Measurements from ENCODE around the gene EPHB1.

DNA sequence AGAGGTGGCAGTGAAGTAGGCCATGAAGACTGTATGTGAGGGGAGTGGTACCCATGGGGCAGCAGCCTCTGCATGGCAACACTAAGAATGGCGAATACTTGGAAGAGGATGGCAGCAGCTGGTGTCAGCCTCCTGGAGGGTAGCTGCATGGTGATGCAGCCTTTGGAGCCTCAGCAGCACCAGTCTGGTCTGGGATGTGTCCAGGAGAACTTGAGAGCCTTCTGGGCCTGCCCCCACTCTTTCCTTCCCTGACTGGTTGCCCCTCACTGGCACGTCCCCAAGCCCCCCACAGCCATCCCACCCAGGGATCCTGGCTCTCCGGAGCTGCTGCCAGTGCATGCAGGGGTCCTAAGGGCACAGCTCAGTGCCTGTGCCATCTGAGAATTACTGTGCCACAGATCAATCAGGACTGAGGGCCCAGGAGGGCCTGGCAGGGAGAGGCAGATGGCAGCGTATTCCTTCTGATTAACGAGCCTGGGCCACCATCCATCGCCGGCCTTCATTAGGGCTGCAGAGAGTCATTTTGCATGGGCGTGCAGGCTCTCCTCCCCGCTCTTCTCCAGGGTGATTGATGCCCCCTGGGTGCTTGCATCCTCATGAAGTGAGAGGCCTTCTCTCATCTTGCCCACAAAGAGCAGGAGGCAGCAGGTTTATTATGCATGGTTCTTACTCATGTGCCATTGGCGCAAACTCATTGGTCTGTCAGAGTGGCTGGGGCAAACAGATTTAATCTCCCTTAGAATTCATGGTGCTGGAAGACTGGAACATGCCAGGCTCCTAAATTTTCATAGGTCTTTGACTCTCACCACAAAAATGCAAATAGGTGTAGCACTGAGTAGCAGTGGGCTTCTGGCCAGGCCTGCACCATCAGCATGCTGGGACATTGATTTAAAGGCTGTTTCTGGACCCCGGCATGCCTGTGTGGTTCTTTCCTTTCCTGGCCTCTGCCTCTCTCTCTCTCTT lies 116.8 kb downstream of the EPHB1 start:
- TF ChIP-seq, protein P1, sequence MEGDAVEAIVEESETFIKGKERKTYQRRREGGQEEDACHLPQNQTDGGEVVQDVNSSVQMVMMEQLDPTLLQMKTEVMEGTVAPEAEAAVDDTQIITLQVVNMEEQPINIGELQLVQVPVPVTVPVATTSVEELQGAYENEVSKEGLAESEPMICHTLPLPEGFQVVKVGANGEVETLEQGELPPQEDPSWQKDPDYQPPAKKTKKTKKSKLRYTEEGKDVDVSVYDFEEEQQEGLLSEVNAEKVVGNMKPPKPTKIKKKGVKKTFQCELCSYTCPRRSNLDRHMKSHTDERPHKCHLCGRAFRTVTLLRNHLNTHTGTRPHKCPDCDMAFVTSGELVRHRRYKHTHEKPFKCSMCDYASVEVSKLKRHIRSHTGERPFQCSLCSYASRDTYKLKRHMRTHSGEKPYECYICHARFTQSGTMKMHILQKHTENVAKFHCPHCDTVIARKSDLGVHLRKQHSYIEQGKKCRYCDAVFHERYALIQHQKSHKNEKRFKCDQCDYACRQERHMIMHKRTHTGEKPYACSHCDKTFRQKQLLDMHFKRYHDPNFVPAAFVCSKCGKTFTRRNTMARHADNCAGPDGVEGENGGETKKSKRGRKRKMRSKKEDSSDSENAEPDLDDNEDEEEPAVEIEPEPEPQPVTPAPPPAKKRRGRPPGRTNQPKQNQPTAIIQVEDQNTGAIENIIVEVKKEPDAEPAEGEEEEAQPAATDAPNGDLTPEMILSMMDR (IDR thresholded peaks at IDR 0.05; ENCODE audit: low read length) = no peak
- TF ChIP-seq EZH2 (IDR thresholded peaks at IDR 0.05; ENCODE audit: borderline replicate concordance, low read length) = no peak
